Retinal pigment epithelial cell (primary cell): ENCODE measurements around the gene MRPS16.
A peak's percentile ranks its signal among the peaks of the same experiment; 100 is the strongest.

Experiments
- DNase-seq: peaks from one replicate; pipeline ENCODE4 v3.0.0-alpha.2; 2010; ENCODE audit warnings: low read depth
- H3K4me3 ChIP-seq: 2 replicates; pipeline ENCODE4 v1.5.1; 2011; ENCODE audit warnings: mild to moderate bottlenecking, low read length, control low read depth, moderate library complexity
- TF ChIP-seq, protein P1 (sequence below): conservative IDR thresholded peaks from 2 replicates; pipeline ENCODE4 v1.5.1; 2011; ENCODE audit warnings: low read depth, low read length, control low read depth, inconsistent platforms

MRPS16 gene

DNA sequence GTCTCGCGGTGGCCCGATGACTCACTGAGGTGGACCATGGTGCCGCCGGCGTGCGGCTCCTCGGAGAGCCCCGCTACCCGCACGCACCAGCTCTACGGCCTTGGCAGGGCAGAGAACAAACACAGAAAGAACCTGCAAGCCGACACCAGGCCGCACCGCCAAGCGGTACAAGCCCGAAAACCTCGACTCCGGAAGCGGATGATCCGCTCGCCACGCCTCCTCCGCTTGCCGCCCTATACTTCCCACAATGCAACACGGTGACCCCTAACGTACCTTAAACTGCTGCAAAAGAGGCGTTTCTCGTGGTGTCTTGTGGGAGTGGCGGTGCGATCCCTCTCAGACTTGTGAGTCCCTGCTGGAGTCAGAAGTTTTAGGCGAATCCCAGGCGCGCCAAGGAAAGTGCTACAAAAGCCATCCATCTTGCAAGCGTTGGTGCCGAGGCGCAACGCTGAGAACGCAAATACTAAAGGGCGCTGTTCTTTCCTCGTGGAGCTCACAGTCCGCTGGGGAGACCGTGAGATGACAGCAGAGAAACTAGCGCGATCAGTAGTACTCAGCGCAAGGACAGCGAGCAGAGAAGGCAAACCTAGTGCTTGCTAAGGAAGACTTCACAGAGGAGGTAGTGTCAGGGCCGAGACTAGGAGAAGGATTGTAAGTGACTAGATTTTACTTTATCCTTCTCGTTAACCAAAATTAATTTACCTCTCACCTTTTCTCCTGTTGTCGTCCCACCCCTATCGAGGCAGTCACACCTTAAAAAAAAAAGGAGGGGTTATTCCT, at the start of gene MRPS16:
TSS of gene MRPS16 (minus strand) at position 200 of the 780 bp plus-strand sequence. CDS start at position 38, 162 bp downstream.
- TF ChIP-seq, protein P1, sequence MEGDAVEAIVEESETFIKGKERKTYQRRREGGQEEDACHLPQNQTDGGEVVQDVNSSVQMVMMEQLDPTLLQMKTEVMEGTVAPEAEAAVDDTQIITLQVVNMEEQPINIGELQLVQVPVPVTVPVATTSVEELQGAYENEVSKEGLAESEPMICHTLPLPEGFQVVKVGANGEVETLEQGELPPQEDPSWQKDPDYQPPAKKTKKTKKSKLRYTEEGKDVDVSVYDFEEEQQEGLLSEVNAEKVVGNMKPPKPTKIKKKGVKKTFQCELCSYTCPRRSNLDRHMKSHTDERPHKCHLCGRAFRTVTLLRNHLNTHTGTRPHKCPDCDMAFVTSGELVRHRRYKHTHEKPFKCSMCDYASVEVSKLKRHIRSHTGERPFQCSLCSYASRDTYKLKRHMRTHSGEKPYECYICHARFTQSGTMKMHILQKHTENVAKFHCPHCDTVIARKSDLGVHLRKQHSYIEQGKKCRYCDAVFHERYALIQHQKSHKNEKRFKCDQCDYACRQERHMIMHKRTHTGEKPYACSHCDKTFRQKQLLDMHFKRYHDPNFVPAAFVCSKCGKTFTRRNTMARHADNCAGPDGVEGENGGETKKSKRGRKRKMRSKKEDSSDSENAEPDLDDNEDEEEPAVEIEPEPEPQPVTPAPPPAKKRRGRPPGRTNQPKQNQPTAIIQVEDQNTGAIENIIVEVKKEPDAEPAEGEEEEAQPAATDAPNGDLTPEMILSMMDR, result no peak
- peak within 1 kb of the TSS; percentile 99 for H3K4me3 ChIP-seq
- peak; percentile 94 for DNase-seq

DNA sequence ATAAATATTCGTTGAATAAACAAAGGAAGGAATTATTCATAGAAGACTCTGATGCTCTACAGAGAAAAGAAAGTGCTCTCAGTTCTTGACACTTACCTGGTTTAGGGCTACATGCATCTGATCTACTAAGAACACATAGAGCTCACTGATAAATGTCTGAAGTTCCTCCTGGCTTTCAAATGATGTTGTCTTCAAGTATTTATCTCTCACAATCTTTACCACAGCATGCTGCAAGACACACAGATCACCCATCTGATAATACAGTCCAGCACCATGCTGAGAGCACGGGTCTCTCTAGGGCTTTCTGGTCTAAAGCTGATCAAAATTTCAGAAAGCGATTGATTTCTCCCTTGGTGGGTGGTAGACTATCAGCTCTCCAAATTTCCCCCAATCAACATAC, 44.5 kb upstream of the MRPS16 start:
- DNase-seq, result no peak
- no peak overlapping the region for H3K4me3 ChIP-seq
- TF ChIP-seq, protein P1, result no peak

DNA sequence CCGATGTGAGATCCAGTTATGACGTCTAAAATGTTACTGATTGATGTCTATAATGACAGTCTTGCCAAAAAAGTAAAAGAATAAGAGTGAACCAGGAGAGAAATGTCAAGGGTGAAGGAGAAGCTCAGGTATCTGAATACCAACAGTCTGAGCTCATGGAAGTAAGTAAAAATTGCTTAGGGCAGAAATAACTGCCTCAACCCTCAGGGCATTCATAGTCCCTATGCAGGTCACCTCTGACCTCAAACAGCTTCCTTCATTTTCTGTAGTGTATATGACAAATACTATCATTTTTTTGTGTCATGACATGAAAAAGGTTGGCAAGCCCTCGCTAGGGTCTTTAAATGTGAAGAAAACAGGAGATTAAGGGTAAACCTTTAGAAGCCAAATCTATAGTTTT, 41.0 kb upstream of the MRPS16 start:
- no peak overlapping the region for H3K4me3 ChIP-seq
- DNase-seq, result no peak
- TF ChIP-seq, protein P1, result no peak

DNA sequence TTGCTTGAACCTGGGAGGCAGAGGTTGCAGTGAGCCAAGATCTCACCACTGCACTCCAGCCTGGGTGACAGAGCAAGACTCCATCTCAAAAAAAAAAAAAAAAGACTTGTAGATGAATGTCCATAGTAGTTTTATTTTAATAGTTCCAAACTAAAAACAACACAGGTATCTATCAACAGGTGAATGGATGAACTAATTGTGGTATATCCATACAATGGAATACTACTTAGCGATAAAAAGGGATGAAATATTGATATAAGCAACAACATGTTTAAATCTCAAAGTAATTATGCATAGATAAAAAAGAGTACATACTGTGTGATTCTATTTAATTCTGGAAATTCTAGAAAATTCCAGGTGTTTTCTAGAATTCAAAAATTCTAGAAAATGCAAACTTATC, 37.5 kb upstream of the MRPS16 start:
- no peak overlapping the region for H3K4me3 ChIP-seq
- no peak for DNase-seq
- TF ChIP-seq, protein P1, result no peak

DNA sequence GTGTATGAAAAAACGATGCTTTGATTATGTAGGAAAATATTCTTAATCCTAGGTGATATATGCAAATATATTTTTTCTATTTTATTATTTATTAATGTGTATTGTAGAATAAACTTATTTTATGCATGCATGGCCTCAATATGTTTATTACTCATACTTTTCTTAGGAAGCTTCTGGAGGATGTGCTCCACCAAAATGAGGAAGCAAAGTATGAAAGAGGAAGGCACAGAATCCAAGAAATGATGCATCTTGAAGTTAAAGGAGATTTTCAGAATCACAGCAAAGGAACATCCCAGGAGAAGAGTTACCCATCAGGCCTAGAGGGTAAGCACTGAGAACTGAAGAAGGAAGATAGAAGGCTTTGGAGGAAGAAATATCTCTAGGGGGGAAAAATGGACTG, 35.0 kb upstream of the MRPS16 start:
- no peak for DNase-seq
- H3K4me3 ChIP-seq, result no peak overlapping the region
- TF ChIP-seq, protein P1, result no peak

DNA sequence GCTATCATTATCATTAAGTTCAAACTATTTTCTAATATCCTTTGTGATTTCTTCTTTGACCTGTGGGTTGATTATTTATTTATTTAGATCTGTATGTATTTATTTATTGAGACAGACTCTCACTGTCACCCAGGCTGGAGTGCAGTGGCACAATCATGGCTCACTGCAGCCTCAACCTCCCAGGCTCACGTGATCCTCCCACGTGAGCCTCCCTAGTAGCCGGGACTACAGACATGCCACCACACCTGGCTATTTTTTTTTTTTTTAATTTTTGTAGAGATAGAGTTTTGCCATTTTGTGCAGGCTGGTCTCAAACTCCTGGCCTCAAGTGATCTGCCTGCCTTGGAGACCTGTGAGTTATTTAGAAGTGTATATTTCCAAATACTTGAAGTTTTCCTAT, 28.7 kb upstream of the MRPS16 start:
- TF ChIP-seq, protein P1, result no peak
- DNase-seq, result no peak

DNA sequence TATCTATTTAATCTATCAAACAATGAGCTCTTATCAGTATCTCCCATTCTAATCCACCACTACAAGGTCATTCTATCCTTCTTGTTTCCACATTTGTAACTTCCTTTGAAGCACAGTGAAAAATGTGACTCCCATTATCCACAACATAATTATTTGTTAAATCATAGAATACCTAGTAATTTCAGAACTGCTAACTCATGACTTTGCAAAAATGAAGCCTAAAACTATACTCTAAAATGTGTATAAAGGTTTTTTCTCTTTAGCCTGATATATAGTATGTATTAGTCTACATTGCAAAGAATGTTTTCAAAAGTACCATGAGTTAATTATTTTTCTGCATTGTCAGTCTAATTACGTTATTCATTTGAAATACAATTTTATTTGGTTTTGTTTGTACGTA, 12.0 kb upstream of the MRPS16 start:
- no peak for DNase-seq
- no peak overlapping the region for H3K4me3 ChIP-seq
- TF ChIP-seq, protein P1, result no peak

More for the DNA sequence above, 28.7 kb upstream of the MRPS16 start:
- H3K4me3 ChIP-seq, result no peak overlapping the region
